Measurements from ENCODE around the gene RAP2B. TPM values are rescaled to one million over a fixed set of nuclear protein-coding genes. Genes with fewer than 3 reads are reported as not detected.

RAP2B gene
- polyA plus RNA-seq, 1 of the 3 experiments (the other 2 are of a cell fraction): 7.3 TPM

GRCh38 chr3:153137626-153138025, 24.4 kb upstream of the RAP2B start:
- ChIA-PET POLR2A (no interaction called here), CTCF (no interaction called here)
- Histone ChIP-seq H2AFZ (ENCODE audit: low read depth) (no peak overlapping the region; the same call in 1 of the 2 replicates), H3K9me3 (no peaks in the 10 kb centered on the region), H3K36me3 (replicated peaks in 1 of 2; ENCODE audit: control insufficient read depth in 1 of 2, insufficient read depth in 2 of 2, low read length in 1 of 2) (no peaks in the 10 kb centered on the region), H3K27me3 (ENCODE audit: insufficient read depth) (no peaks in the 10 kb centered on the region), H3K9ac (no peak overlapping the region), H4K20me1 (ENCODE audit: insufficient read depth) (no peaks in the 10 kb centered on the region), H3F3A (replicated peaks; ENCODE audit: insufficient read depth) (peaks cover 38% of the 10 kb centered on the region), H3K9me2 (no peaks in the 10 kb centered on the region), H3K27ac (ENCODE audit: low read depth in 2 of 2, low read length in 1 of 2) (peak overlapping the region in 1 of 2 experiments; percentile 95; a peak in 2 of 4 replicates), H3K79me2 (ENCODE audit: insufficient read depth) (no peaks in the 10 kb centered on the region), H3K4me3 (ENCODE audit: low read depth in 2 of 2, low read length in 1 of 2) (no peak overlapping the region), H3K4me2 (no peak overlapping the region), H3K4me1 (ENCODE audit: control insufficient read depth in 1 of 2, insufficient read depth in 2 of 2, low read depth in 1 of 2, low read length in 1 of 2) (peaks cover 0 to 23% of the 10 kb centered on the region in 2 experiments; a peak in 2 of 4 replicates)
- DNase-seq: no peak
- TF ChIP-seq RXRA (IDR thresholded peaks at IDR 0.05; ENCODE audit: borderline replicate concordance, low read depth) (no peak), SIN3A (IDR thresholded peaks at IDR 0.05; ENCODE audit: borderline replicate concordance, low read depth, low read length) (no peak), MEF2A (IDR thresholded peaks at IDR 0.05; ENCODE audit: borderline replicate concordance, low read depth) (no peak), PBX3 (IDR thresholded peaks at IDR 0.05) (no peak), MAX (IDR thresholded peaks at IDR 0.05; ENCODE audit: low read depth) (no peak), SMC3 (IDR thresholded peaks at IDR 0.05; ENCODE audit: low read depth, low read length) (no peak), GATA2 (CRISPR knock-in tag; IDR thresholded peaks at IDR 0.05) (no peak), USF1 (IDR thresholded peaks at IDR 0.05; ENCODE audit: borderline replicate concordance, low read depth) (no peak), NFIC (IDR thresholded peaks at IDR 0.05; ENCODE audit: borderline replicate concordance) (no peak), ELF1 (IDR thresholded peaks at IDR 0.05) (no peak), RFX5 (IDR thresholded peaks at IDR 0.05; ENCODE audit: low read length) (no peak), EZH2phosphoT487 (IDR thresholded peaks at IDR 0.05; ENCODE audit: borderline replicate concordance, low read depth) (no peak), FOXJ3 (CRISPR knock-in tag; IDR thresholded peaks at IDR 0.05) (no peak), FOSL2 (IDR thresholded peaks at IDR 0.05; ENCODE audit: borderline replicate concordance, low read depth) (no peak)
- WGBS (ENCODE audit: low lambda C conversion rate): 96% methylated on average over 2 of the region's 2 CpGs

GRCh38 chr3:153138276-153139210, 23.5 kb upstream of the RAP2B start:
- Histone ChIP-seq H2AFZ (ENCODE audit: low read depth) (peak overlapping the region; percentile 64), H3F3A (replicated peaks; ENCODE audit: insufficient read depth) (peaks cover 38% of the 10 kb centered on the region), H3K4me2 (peak overlapping the region; percentile 21; the same call in 1 of the 2 replicates), H3K9ac (peak overlapping the region; percentile 45; the same call in 1 of the 2 replicates), H3K36me3 (replicated peaks in 1 of 2; ENCODE audit: control insufficient read depth in 1 of 2, insufficient read depth in 2 of 2, low read length in 1 of 2) (no peaks in the 10 kb centered on the region), H3K79me2 (ENCODE audit: insufficient read depth) (no peaks in the 10 kb centered on the region), H3K9me2 (no peaks in the 10 kb centered on the region), H4K20me1 (ENCODE audit: insufficient read depth) (no peaks in the 10 kb centered on the region), H3K4me3 (ENCODE audit: low read depth in 2 of 2, low read length in 1 of 2) (no peak overlapping the region), H3K4me1 (ENCODE audit: control insufficient read depth in 1 of 2, insufficient read depth in 2 of 2, low read depth in 1 of 2, low read length in 1 of 2) (peaks cover 0 to 23% of the 10 kb centered on the region in 2 experiments; a peak in 2 of 4 replicates), H3K27ac (ENCODE audit: low read depth in 2 of 2, low read length in 1 of 2) (peak overlapping the region; percentile 3 to 95; a peak in 3 of 4 replicates), H3K9me3 (no peaks in the 10 kb centered on the region), H3K27me3 (ENCODE audit: insufficient read depth) (no peaks in the 10 kb centered on the region)
- ChIA-PET CTCF (interaction anchor here (1.6 kb wide), 1 partner anchor 8 kb away, joined by 3 read pairs; no protein-coding TSS in a partner anchor), POLR2A (no interaction called here)
- WGBS (ENCODE audit: low lambda C conversion rate): 28% methylated on average over 5 of the region's 5 CpGs
- no peak for DNase-seq
- TF ChIP-seq SIN3A (IDR thresholded peaks at IDR 0.05; ENCODE audit: borderline replicate concordance, low read depth, low read length): peak; percentile 80; the same call in 1 of the 2 replicates
- no peak for TF ChIP-seq FOXJ3 (CRISPR knock-in tag; IDR thresholded peaks at IDR 0.05)
- TF ChIP-seq TCF12 (IDR thresholded peaks at IDR 0.05): peak; percentile 86
- peak; percentile 94 for TF ChIP-seq FOSL2 (IDR thresholded peaks at IDR 0.05; ENCODE audit: borderline replicate concordance, low read depth)
- TF ChIP-seq SMC3 (IDR thresholded peaks at IDR 0.05; ENCODE audit: low read depth, low read length): no peak
- peak; percentile 77 for TF ChIP-seq MAX (IDR thresholded peaks at IDR 0.05; ENCODE audit: low read depth)
- peak; percentile 68 for TF ChIP-seq NFIC (IDR thresholded peaks at IDR 0.05; ENCODE audit: borderline replicate concordance)
- peak; percentile 71; the same call in 1 of the 2 replicates for TF ChIP-seq POLR2AphosphoS5 (IDR thresholded peaks at IDR 0.05; ENCODE audit: low read depth, low read length)
- TF ChIP-seq RFX5 (IDR thresholded peaks at IDR 0.05; ENCODE audit: low read length): no peak
- peak; percentile 71; the same call in 1 of the 2 replicates for TF ChIP-seq RXRA (IDR thresholded peaks at IDR 0.05; ENCODE audit: borderline replicate concordance, low read depth)
- peak; percentile 80 for TF ChIP-seq PBX3 (IDR thresholded peaks at IDR 0.05)
- TF ChIP-seq ELF1 (IDR thresholded peaks at IDR 0.05): peak; percentile 81; the same call in 1 of the 2 replicates
- 0 out of 2 replicates have a peak, but pooled peaks have one; percentile 20 for TF ChIP-seq FOXM1 (IDR thresholded peaks at IDR 0.05; ENCODE audit: low read depth)
- TF ChIP-seq MEF2A (IDR thresholded peaks at IDR 0.05; ENCODE audit: borderline replicate concordance, low read depth): 0 out of 2 replicates have a peak, but pooled peaks have one; percentile 26
- peak; percentile 90 for TF ChIP-seq JUND (IDR thresholded peaks at IDR 0.05)
- TF ChIP-seq YY1 (IDR thresholded peaks at IDR 0.05; ENCODE audit: low read depth): peak; percentile 75; the same call in 1 of the 2 replicates
- TF ChIP-seq GATA2 (CRISPR knock-in tag; IDR thresholded peaks at IDR 0.05): no peak
- TF ChIP-seq RCOR1 (IDR thresholded peaks at IDR 0.05; ENCODE audit: low read length): no peak

Measured in SK-N-SH (cell line).